Measurements from ENCODE around the gene MSI2. TPM values are rescaled to one million over a fixed set of nuclear protein-coding genes. Genes with fewer than 3 reads are reported as not detected.

The MSI2 gene
- total and polyA plus RNA-seq, 9 of the 15 experiments (the other 6 are each of a cell fraction or from before 2014, with no cell fraction given) = 4.6 to 61.8 (median 42.4) TPM

GRCh38 chr17:57732062-57732461 lies 475.7 kb downstream of the MSI2 start:
- ATAC-seq (no peak), DNase-seq (ENCODE audit: extremely low read depth in 1 of 4, low spot score in 3 of 4) (no peak), FAIRE-seq (peak; percentile 40)
- no peak overlapping the region for H3K27ac ChIP-seq (ENCODE audit: extremely low read depth, low read depth, low read length)
- no peak overlapping the region for H2AFZ ChIP-seq (ENCODE audit: low read depth, low read length)
- 0 out of 2 replicates have a peak, but pooled peaks cover 3% of the 10 kb centered on the region for H4K20me1 ChIP-seq (replicated peaks; ENCODE audit: control insufficient read depth, insufficient read depth, low read length)
- H3K9me1 ChIP-seq (ENCODE audit: control insufficient read depth, insufficient read depth, low read length) = no peaks in the 10 kb centered on the region
- no peak overlapping the region for H3K4me2 ChIP-seq (ENCODE audit: insufficient read depth, low read length)
- no peak overlapping the region for H3K4me3 ChIP-seq
- no peaks in the 10 kb centered on the region for H3K4me1 ChIP-seq (replicated peaks in 1 of 2; ENCODE audit: control insufficient read depth in 2 of 2, insufficient read depth in 2 of 2, low read length in 2 of 2)
- BruUV-seq (replicated peaks) = no TSS peak
- no peak overlapping the region for H3K9ac ChIP-seq (ENCODE audit: insufficient read depth in 1 of 2, low read depth in 2 of 2, low read length in 2 of 2)
- 3% methylated on average over 3 of the region's 3 CpGs for WGBS (ENCODE audit: insufficient coverage, low coverage, missing lambda C conversion rate)
- in situ Hi-C loops (cut with MboI) = no loop called here
- peaks cover 26 to 45% of the 10 kb centered on the region in 2 experiments for H3K27me3 ChIP-seq (ENCODE audit: control insufficient read depth in 2 of 2, insufficient read depth in 2 of 2, low read length in 2 of 2)
- no peaks in the 10 kb centered on the region for H3K79me2 ChIP-seq (ENCODE audit: control insufficient read depth, insufficient read depth, low read length)
- intact Hi-C loops (cut with micrococcal nuclease) = no loop called here
- TF ChIP-seq CTCF (IDR thresholded peaks at IDR 0.05 in 2 of 3, conservative IDR thresholded peaks at IDR 0.05 in 1 of 3; ENCODE audit: insufficient read depth in 2 of 3, low read depth in 1 of 3, low read length in 3 of 3) = no peak
- ChIA-PET POLR2A (no interaction called here), CTCF (ENCODE audit: low intra/inter-chr PET ratio) (interaction anchor here (0.6 kb wide), 1 partner anchor 217 kb away, joined by 3 read pairs; no protein-coding TSS in a partner anchor)
- no peaks in the 10 kb centered on the region for H3K36me3 ChIP-seq (ENCODE audit: control insufficient read depth, insufficient read depth, low read length)
- H3K9me3 ChIP-seq (replicated peaks; ENCODE audit: control insufficient read depth, insufficient read depth, low read depth, low read length) = no peaks in the 10 kb centered on the region

GRCh38 chr17:57733085-57733484 lies 476.8 kb downstream of the MSI2 start:
- Histone ChIP-seq H2AFZ (ENCODE audit: low read depth, low read length) (no peak overlapping the region), H3K9ac (ENCODE audit: insufficient read depth in 1 of 2, low read depth in 2 of 2, low read length in 2 of 2) (no peak overlapping the region), H3K36me3 (ENCODE audit: control insufficient read depth, insufficient read depth, low read length) (no peaks in the 10 kb centered on the region), H3K27me3 (ENCODE audit: control insufficient read depth in 2 of 2, insufficient read depth in 2 of 2, low read length in 2 of 2) (peaks cover 20 to 35% of the 10 kb centered on the region in 2 experiments), H3K9me1 (ENCODE audit: control insufficient read depth, insufficient read depth, low read length) (no peaks in the 10 kb centered on the region), H3K9me3 (replicated peaks; ENCODE audit: control insufficient read depth, insufficient read depth, low read depth, low read length) (no peaks in the 10 kb centered on the region), H3K4me1 (replicated peaks in 1 of 2; ENCODE audit: control insufficient read depth in 2 of 2, insufficient read depth in 2 of 2, low read length in 2 of 2) (no peaks in the 10 kb centered on the region), H4K20me1 (replicated peaks; ENCODE audit: control insufficient read depth, insufficient read depth, low read length) (no peaks in the 10 kb centered on the region), H3K4me3 (no peak overlapping the region), H3K4me2 (ENCODE audit: insufficient read depth, low read length) (no peak overlapping the region), H3K79me2 (ENCODE audit: control insufficient read depth, insufficient read depth, low read length) (no peaks in the 10 kb centered on the region), H3K27ac (ENCODE audit: extremely low read depth, low read depth, low read length) (no peak overlapping the region)
- ChIA-PET CTCF (ENCODE audit: low intra/inter-chr PET ratio) (interaction anchor here (0.6 kb wide), 1 partner anchor 521 kb away, joined by 5 read pairs; no protein-coding TSS in a partner anchor), POLR2A (no interaction called here)
- no peak for DNase-seq (ENCODE audit: extremely low read depth in 1 of 4, low spot score in 3 of 4)
- in situ Hi-C loops (cut with MboI) (no loop called here), intact Hi-C loops (cut with micrococcal nuclease) (no loop called here)
- BruUV-seq (replicated peaks) = no TSS peak
- TF ChIP-seq CHD1 (IDR thresholded peaks at IDR 0.05; ENCODE audit: low read length) = no peak
- TF ChIP-seq TAF9B (IDR thresholded peaks at IDR 0.05; ENCODE audit: partially characterized antibody) = no peak
- TF ChIP-seq FOXM1 (IDR thresholded peaks at IDR 0.05; ENCODE audit: low read depth) = no peak
- TF ChIP-seq FOXM1 (CRISPR knock-in tag; IDR thresholded peaks at IDR 0.05; ENCODE audit: low read depth) = no peak
- peak; percentile 72 for TF ChIP-seq MAFG (tag; conservative IDR thresholded peaks at IDR 0.05)
- TF ChIP-seq C11orf30 (IDR thresholded peaks at IDR 0.05; ENCODE audit: low read depth) = peak; percentile 74
- no peak for TF ChIP-seq PRDM10 (IDR thresholded peaks at IDR 0.05; ENCODE audit: partially characterized antibody)
- TF ChIP-seq ZNF316 (IDR thresholded peaks at IDR 0.05) = peak; percentile 87
- TF ChIP-seq MAFF (IDR thresholded peaks at IDR 0.05; ENCODE audit: low read length) = peak; percentile 60; the same call in 1 of the 2 replicates
- no peak for ATAC-seq
- 0% methylated on average over 2 of the region's 2 CpGs for WGBS (ENCODE audit: insufficient coverage, low coverage, missing lambda C conversion rate)
- no peak for FAIRE-seq

Data from K562 (cell line).